NCI-H510A treated with DMSO at 0.1 percent for 48 hours (cell line): Measurements from ENCODE around the gene ACOX2.
A peak's percentile ranks its signal among the peaks of the same experiment; 100 is the strongest.

ENCODE experiments used
- DNase-seq: peaks from one replicate; lab custom pipeline; 2025; lab: John Stamatoyannopoulos, UW

The ACOX2 gene

DNA sequence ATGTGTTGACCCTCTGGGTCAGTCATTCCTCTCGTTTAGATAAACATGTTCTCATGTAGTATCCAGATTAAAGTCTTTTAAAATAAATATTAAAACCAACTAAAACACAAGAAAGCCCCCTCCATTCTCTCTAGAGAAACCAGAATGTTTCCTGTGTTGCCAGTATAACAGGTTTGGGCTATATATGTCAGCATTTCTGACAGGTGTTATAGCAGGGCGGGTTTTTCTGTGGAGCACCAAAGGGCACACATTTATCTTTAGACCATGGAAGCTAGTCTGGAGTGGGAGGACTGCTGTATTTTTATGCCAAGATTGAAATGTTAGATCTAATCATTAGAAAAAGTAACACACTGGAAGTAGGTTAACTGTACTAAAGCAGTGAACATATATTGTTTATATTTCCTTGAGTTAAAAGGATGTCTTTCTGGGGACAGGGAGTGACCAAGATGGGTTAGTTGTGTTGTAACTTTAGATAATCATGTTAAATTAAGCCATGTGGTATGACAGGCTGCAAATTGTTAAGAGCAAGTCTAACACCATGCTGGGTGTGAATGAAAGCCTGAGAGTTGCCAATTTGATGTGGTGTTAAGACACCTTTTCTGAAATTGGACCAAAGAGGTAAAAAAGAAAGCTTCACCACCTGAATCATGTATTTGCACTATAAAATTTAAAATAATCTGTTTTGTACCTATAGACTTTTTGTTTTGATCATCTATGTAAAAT lies 29.5 kb downstream of the ACOX2 start:
- DNase-seq: no peak

- DNase-seq: no peak
Measured at GRCh38 chr3:58502872-58503271, 34.1 kb downstream of the ACOX2 start.

GRCh38 chr3:58497097-58497496 lies 39.9 kb downstream of the ACOX2 start:
- no peak for DNase-seq

- no peak for DNase-seq
Measured at GRCh38 chr3:58496206-58496857, 40.7 kb downstream of the ACOX2 start.

- no peak for DNase-seq
Measured at GRCh38 chr3:58495101-58495500, 41.9 kb downstream of the ACOX2 start.

- DNase-seq: no peak
Measured at GRCh38 chr3:58494107-58494506, 42.9 kb downstream of the ACOX2 start.

DNA sequence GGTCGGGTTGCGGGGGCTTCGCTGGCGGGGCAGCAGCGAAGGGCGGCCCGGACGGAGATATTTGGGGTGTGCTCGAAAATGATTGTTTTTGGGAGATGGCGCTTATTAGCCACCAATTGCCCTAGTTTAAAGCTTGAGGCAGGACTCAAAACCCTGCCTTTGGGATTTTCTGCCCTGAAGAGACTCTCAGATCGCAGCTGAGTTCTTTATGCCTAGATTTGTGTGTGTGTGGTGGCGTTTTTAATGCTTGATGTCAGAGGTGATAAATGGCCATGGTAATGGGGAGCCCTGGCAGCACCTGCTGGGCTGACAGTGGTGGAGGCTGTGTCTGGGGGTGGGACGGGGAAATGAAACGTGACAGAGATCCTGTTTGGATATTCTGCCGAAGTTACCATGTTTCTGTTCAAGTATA lies 44.5 kb downstream of the ACOX2 start:
- no peak for DNase-seq

DNA sequence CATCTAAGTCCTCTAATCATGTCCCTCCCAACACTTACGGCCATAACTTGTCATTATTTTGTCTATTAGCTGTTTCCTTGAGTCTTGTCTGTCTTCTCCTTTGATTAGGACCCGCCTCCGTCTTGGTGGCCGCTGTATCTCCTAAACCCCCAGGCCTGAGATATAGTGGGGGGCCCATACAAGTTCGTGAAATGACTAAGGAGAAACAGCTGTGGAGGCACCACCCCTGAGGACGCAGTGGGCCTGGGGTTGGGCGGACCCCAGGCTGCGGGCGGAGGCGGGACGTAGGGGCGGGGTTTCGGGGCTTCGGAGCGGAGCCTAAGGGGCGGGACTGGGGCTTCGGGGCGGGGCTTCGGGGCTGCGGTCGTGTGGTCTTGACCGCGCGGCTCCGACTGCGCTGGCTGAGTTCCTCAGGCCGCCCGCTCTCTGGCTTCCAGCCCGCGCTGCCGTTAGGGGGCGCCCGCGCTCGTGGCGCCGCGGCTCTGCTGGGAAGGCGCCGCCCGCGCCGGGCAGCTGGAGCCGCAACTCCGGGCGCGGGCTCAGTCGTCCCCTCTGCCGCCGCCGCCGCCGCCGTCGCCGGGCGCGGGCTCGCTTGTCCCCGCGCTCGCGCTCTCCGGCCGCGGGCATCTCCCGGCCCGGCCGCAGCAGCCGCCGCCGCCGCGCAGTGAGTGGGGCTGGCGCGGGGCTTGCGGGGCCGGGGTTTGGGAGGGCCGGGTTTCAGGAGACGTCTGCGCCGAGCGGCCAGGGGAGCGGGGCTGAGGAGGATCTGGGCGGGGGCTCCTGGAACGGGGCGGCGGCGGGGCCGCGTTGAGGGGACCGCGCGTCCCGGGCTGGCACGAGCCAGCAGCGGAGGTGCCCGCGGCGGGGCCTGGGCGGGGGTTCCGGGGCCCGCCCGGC lies 45.2 kb downstream of the ACOX2 start, which contains the start of gene KCTD6:
Gene KCTD6 (plus strand): TSS at position 591 of the 897 bp plus-strand sequence. CDS start 6,660 bp downstream, outside the sequence.
- peak; percentile 62 for DNase-seq

GRCh38 chr3:58490860-58491501 lies 46.0 kb downstream of the ACOX2 start:
- DNase-seq: no peak

- no peak for DNase-seq
Measured at GRCh38 chr3:58488967-58489366, 48.0 kb downstream of the ACOX2 start.

DNA sequence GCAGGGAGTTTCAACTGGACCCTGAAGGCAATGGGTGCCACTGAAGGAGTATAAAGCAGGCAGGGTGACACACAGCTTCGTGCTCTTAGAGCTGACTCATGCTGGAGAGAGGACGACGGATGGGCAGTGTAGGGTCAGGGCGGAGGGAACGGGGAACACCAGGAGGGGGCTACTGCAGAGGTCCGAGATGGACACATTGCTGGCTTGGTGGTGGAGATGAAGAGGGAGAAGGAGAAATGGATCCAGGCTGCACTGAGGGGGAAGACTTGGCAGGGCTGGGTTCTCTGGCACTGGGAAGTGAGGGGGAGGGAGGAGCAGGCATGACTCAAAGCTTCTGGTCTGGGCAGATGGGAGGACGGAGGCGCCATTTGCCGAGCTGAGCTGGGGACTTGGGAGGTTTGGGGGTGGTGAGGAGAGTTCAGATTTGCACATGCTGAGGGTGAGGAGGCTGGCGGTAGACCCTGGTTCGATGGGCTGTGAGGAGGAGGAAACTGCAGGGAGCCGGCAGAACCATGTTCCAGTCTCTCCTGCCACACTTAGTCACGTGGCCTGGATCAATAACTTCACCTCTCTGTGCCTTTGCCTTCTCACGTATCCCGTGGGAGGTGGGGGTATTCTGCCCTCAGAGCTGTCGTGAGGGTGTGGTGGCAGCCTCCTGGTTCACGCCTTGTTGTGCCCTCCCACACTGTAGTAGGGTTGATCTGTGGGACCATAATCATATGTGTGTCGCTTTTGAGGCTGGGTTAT lies 49.7 kb downstream of the ACOX2 start:
- no peak for DNase-seq

GRCh38 chr3:58485801-58486435 lies 51.1 kb downstream of the ACOX2 start:
- no peak for DNase-seq

DNA sequence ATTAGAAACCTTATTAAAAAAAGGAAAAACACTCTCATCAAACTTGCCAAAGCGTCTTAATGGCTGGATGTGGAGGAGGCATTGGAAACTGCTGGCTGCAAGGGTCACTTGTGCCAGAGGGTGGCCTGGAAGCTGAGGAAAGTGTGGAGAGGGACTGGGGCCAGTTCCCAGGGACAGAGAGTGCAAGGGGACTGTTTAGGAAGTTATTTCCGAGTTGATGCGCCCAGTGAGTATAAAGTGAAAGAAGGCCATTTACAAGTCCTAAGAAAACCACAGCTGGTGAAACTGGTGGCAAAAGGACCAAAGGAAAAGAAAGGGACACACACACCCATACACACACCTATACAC lies 52.3 kb downstream of the ACOX2 start:
- DNase-seq: no peak

DNA sequence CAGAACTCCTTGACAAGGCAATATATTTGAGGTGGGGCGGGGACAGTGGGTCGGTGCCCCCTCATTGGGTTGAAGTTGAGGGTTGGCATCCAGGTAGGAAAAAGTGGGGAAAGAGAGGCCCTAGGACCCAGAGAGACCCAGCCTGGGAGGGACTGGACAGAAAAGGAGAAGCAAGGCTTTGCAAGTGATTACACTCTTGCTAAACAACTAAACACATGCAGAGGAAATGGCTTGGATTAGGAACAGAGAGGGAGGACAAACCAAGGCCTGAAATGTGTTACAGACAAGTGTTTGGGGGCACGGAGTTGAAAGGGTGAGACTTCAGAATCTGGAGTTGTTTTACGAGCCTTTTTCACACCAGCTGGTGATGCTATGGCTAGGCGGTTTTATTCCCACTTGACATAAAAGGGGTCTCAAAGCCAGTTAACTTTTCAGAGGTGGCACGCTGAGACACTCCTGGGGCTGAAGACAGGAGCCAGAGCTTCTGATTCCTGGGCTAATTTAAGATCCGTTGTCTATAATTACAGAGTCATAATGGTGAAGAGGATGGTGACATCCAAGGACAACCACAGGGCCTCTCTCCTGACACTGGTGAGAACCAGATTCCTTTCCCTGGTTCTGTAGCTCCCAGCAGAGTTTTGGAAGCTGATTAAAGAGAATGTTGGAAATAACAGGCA lies 52.8 kb downstream of the ACOX2 start:
- no peak for DNase-seq

DNA sequence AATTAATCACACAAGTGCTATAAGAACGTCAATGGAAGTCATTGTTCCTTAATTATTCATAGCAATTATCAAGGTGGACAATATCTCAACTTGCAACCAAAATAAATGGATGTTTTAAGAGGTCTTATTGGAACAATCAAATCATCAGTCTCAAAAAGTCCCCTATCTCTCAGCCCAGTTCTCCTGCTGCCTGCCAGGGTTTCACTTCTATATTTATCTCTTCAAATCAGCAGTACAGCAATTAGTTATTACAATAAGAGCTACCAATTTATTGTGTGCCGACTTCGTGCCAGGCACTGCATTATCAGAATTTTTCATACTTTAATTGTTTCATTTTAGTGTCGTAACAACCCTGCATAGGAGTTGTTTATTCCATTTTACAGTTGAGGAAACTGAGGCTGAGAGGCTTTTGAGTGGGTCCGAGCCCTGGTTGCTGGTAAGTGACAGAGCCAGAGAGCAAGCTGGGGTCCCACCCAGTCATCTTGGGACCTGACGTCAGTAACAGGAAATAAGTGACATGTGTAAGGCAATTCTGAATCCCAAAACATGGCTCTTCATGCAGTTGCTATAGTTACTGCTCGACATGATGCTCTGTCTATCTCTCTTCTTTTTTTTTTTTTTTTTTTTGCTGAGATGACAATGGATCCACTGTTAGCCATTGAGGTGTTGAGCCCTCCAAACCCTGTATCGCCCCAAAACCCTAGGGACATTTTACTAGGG lies 53.9 kb downstream of the ACOX2 start:
- DNase-seq: no peak

GRCh38 chr3:58480309-58480708 lies 56.7 kb downstream of the ACOX2 start:
- DNase-seq: no peak

DNA sequence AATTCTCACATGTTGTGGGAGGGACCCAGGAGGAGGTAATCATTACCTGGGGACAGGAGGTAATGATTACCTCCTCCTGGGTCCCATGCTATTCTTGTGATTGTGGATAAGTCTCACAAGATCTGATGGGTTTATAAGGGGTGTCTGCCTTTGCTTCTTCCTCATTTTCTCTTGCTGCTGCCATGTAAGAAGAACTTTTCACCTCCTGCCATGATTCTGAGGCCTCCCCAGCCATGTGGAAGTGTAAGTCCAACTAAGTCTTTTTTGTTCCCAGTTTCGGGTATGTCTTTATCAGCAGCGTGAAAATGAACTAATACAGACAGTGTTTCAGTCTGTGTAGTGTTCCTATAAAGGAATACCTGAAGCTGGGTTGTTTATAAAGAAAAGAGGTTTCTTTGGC lies 58.2 kb downstream of the ACOX2 start:
- DNase-seq: no peak

- no peak for DNase-seq
Measured at GRCh38 chr3:58474967-58475578, 61.9 kb downstream of the ACOX2 start.

GRCh38 chr3:58474348-58474911 lies 62.6 kb downstream of the ACOX2 start:
- DNase-seq: peak; percentile 39
